Endothelial cell of umbilical vein (primary cell): ENCODE data around the gene EXD1.

Experiments used
- CTCF ChIP-seq, 2 donors: IDR thresholded peaks; 1 replicate in 1 of 2; 2 replicates in 1 of 2; pipeline ENCODE4 v1.5.1; 2011; ENCODE audit warnings: low read length in 2 of 2, mild to moderate bottlenecking in 2 of 2, moderate library complexity in 2 of 2, control low read depth in 1 of 2, inconsistent platforms in 1 of 2, low read depth in 1 of 2; ENCODE audit not compliant: insufficient read depth in 1 of 2; ENCODE audit errors: extremely low read depth in 1 of 2
- EZH2 ChIP-seq: IDR thresholded peaks from 2 replicates; pipeline ENCODE4 v1.6.1; 2012; ENCODE audit warnings: borderline replicate concordance, low read depth, mild to moderate bottlenecking, moderate library complexity, low read length, inconsistent platforms; ENCODE audit not compliant: severe bottlenecking
- JUN ChIP-seq: IDR thresholded peaks from 2 replicates; pipeline ENCODE4 v1.6.1; 2011; ENCODE audit warnings: borderline replicate concordance, low read depth; ENCODE audit not compliant: insufficient read length, insufficient read depth
- MAX ChIP-seq: IDR thresholded peaks from 2 replicates; pipeline ENCODE4 v1.6.1; 2011; ENCODE audit not compliant: insufficient read depth, insufficient read length
- POLR2A ChIP-seq: IDR thresholded peaks from 2 replicates; pipeline ENCODE4 v1.6.1; 2012; ENCODE audit warnings: low read depth, mild to moderate bottlenecking, control low read depth, low read length
- POLR2AphosphoS5 ChIP-seq: IDR thresholded peaks from 2 replicates; pipeline ENCODE4 v1.6.1; 2012; ENCODE audit warnings: low read depth, mild to moderate bottlenecking, control low read depth, low read length, moderate library complexity; ENCODE audit not compliant: insufficient read depth

GRCh38 chr15:41279535-41280283 is 49.2 kb upstream of the EXD1 start:
- TF ChIP-seq CTCF (IDR thresholded peaks at IDR 0.05; ENCODE audit: extremely low read depth in 1 of 2, insufficient read depth in 1 of 2, low read depth in 1 of 2, low read length in 2 of 2) = no peak
- no peak for TF ChIP-seq EZH2
- no peak for TF ChIP-seq POLR2AphosphoS5
- TF ChIP-seq JUN = no peak
- TF ChIP-seq MAX = no peak
- TF ChIP-seq POLR2A = no peak
